ENCODE data around the gene FUT3. TPM values are rescaled to one million over a fixed set of nuclear protein-coding genes. Genes with fewer than 3 reads are reported as not detected.

Gene FUT3
- total RNA-seq, 1 donor from 2014 or later = 16.1 TPM

DNA sequence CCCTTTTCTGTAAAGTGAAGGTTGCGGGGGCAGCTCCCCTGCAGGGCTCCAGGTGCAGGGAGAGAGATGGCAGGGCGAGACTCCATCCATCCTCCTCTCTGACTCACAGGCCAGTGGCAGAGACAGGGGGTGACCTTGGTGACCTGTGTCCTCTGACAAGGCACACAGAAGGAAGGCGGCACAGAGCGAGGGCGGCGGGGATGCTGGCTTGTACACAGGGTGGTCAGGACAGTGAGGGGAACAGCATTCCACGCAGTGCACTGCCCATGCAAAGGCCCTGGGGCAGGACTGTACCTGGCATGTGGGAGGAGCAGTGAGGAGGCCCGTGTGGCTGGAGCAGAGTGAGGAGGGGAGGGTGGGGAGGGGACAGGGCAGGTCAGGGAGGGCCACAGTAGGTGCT, 44.6 kb upstream of the FUT3 start:
- DNase-seq (ENCODE audit: low read depth) (no peak), FAIRE-seq (no peak)
- TF ChIP-seq, protein P1, sequence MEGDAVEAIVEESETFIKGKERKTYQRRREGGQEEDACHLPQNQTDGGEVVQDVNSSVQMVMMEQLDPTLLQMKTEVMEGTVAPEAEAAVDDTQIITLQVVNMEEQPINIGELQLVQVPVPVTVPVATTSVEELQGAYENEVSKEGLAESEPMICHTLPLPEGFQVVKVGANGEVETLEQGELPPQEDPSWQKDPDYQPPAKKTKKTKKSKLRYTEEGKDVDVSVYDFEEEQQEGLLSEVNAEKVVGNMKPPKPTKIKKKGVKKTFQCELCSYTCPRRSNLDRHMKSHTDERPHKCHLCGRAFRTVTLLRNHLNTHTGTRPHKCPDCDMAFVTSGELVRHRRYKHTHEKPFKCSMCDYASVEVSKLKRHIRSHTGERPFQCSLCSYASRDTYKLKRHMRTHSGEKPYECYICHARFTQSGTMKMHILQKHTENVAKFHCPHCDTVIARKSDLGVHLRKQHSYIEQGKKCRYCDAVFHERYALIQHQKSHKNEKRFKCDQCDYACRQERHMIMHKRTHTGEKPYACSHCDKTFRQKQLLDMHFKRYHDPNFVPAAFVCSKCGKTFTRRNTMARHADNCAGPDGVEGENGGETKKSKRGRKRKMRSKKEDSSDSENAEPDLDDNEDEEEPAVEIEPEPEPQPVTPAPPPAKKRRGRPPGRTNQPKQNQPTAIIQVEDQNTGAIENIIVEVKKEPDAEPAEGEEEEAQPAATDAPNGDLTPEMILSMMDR (IDR thresholded peaks at IDR 0.05; ENCODE audit: insufficient read depth, low read length, severe bottlenecking) = no peak
- Histone ChIP-seq H3K36me3 (ENCODE audit: control insufficient read depth, insufficient read depth, low read length) (peaks cover 8% of the 10 kb centered on the region), H3K4me3 (ENCODE audit: low read depth, low read length) (no peak overlapping the region), H3K27me3 (ENCODE audit: control insufficient read depth, insufficient read depth, low read length) (peaks cover 3% of the 10 kb centered on the region)

- TF ChIP-seq, protein P1 (IDR thresholded peaks at IDR 0.05; ENCODE audit: insufficient read depth, low read length, severe bottlenecking) = no peak
- no peak for DNase-seq (ENCODE audit: low read depth)
- peaks cover 3% of the 10 kb centered on the region for H3K27me3 ChIP-seq (ENCODE audit: control insufficient read depth, insufficient read depth, low read length)
- H3K4me3 ChIP-seq (ENCODE audit: low read depth, low read length) = no peak overlapping the region
- peaks cover 8% of the 10 kb centered on the region for H3K36me3 ChIP-seq (ENCODE audit: control insufficient read depth, insufficient read depth, low read length)
- no peak for FAIRE-seq
Measured at GRCh38 chr19:5895409-5895808, 44.2 kb upstream of the FUT3 start.

GRCh38 chr19:5894704-5895349, 43.6 kb upstream of the FUT3 start:
- TF ChIP-seq, protein P1 (IDR thresholded peaks at IDR 0.05; ENCODE audit: insufficient read depth, low read length, severe bottlenecking) = no peak
- peaks cover 3% of the 10 kb centered on the region for H3K27me3 ChIP-seq (ENCODE audit: control insufficient read depth, insufficient read depth, low read length)
- H3K36me3 ChIP-seq (ENCODE audit: control insufficient read depth, insufficient read depth, low read length) = peaks cover 5% of the 10 kb centered on the region
- H3K4me3 ChIP-seq (ENCODE audit: low read depth, low read length) = no peak overlapping the region
- FAIRE-seq = no peak
- DNase-seq (ENCODE audit: low read depth) = no peak

DNA sequence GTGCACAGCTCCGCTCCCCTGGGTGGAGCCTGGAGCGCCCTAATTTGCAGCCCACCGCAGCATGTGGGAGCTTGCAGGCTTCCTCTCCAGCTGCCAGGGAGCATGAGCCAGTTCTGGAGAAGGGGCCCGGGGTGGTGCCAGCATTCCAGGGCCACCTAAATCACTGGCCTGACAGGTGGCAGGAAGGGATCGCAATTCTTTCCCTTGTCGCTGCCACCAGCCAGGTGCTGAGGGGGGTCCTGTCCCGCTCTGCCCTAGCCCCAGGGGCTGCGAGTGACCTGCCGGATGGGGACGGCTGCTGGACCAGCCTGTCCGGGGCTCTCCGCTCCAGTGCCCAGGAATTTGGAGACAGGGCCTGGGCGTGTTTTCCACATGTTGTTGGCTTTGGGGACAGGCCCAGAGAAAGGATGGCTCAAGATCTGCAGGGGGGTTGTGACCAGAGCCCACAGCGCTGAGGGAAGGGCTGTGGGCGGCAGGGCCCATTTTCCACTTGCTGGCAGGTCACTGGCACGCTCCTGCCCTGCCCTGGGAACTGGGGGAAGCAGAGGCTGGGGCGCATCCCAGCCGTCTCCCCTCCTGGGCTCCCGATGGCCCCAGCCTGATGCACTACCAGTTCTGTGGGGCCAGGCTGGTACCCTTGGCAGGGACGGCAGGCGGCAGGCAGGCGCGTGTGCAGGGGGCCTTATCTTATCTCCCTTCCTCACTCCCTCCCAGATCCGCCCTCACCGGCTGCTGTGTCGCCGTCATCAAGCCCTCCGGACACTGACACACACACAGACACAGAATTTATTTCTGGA, 42.9 kb upstream of the FUT3 start:
- DNase-seq (ENCODE audit: low read depth) (no peak), FAIRE-seq (no peak)
- H3K4me3 ChIP-seq (ENCODE audit: low read depth, low read length) = no peak overlapping the region
- H3K36me3 ChIP-seq (ENCODE audit: control insufficient read depth, insufficient read depth, low read length) = peaks cover 4% of the 10 kb centered on the region
- TF ChIP-seq, protein P1 (IDR thresholded peaks at IDR 0.05; ENCODE audit: insufficient read depth, low read length, severe bottlenecking) = no peak
- peaks cover 3% of the 10 kb centered on the region for H3K27me3 ChIP-seq (ENCODE audit: control insufficient read depth, insufficient read depth, low read length)

DNA sequence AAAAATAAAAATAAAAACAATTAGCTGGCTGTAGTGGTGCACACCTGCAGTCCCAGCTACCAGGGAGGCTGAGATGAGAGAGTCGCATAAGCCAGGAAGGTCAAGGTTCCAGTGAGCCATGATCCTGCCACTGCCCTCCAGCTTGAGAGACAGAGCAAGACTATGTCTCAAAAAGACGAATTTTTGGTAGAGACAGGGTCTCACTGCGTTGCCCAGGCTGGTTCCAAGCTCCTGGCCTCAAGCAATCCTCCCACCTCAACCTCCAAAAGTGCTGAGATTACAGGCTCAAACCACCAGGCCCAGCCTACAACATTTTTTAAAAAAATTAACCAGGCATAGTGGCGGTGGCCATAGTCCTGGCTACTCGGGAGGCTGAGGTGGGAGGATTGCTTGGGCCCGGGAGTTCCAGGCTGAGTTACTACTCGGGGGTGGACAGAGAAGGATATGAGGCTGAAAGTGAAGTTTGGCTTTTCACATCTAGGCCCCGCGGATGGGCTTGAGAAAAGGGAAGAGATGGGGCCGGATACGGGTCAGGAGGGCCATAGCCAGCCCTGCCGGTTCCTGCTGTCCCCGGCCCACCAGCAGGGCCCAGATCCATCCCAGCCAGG, 42.2 kb upstream of the FUT3 start:
- TF ChIP-seq, protein P1 (IDR thresholded peaks at IDR 0.05; ENCODE audit: insufficient read depth, low read length, severe bottlenecking) = no peak
- no peak for FAIRE-seq
- H3K27me3 ChIP-seq (ENCODE audit: control insufficient read depth, insufficient read depth, low read length) = peaks cover 3% of the 10 kb centered on the region
- H3K4me3 ChIP-seq (ENCODE audit: low read depth, low read length) = no peak overlapping the region
- peaks cover 4% of the 10 kb centered on the region for H3K36me3 ChIP-seq (ENCODE audit: control insufficient read depth, insufficient read depth, low read length)
- DNase-seq (ENCODE audit: low read depth) = no peak

Measured in bronchial epithelial cell (primary cell).